Natural killer cell (primary cell): Measurements from ENCODE around the gene NFIA. TPM values are rescaled to one million over a fixed set of nuclear protein-coding genes. Genes with fewer than 3 reads are reported as not detected.

Experiments
- ATAC-seq, 3 donors: fragments of 150-1000 bp in 2 of 3; fragments of 200-7000 bp in 1 of 3; cut with Tn5 transposase; 1 replicate in 1 of 3; 2 replicates in 2 of 3; pipeline ENCODE4 v1.10.0; 2021; ENCODE audit warnings: mild to moderate bottlenecking in 2 of 3, moderate library complexity in 2 of 3
- DNase-seq, 2 donors: peaks; one replicate each; pipeline versions ENCODE4 v3.0.0 to v3.0.0-alpha.2; 2013 to 2021; ENCODE audit warnings: mixed read lengths in 1 of 2
- H3K27ac ChIP-seq: one replicate; pipeline ENCODE4 v1.5.1; 2013; ENCODE audit warnings: mild to moderate bottlenecking, low read length
- H3K27me3 ChIP-seq: one replicate; pipeline ENCODE4 v1.6.1; 2013; ENCODE audit warnings: low read length; ENCODE audit not compliant: control insufficient read depth, insufficient read depth
- H3K36me3 ChIP-seq: one replicate; pipeline ENCODE4 v1.6.1; 2013; ENCODE audit warnings: low read length; ENCODE audit not compliant: control insufficient read depth, insufficient read depth
- H3K4me1 ChIP-seq: one replicate; pipeline ENCODE4 v1.6.1; 2013; ENCODE audit warnings: low read length; ENCODE audit not compliant: control insufficient read depth, insufficient read depth
- H3K4me3 ChIP-seq: one replicate; pipeline ENCODE4 v1.5.1; 2013; ENCODE audit warnings: low read length
- H3K9me3 ChIP-seq: one replicate; pipeline ENCODE4 v1.6.1; 2013; ENCODE audit warnings: low read length; ENCODE audit not compliant: control insufficient read depth, insufficient read depth
- H3K27ac Mint-ChIP-seq, 2 donors: one replicate each; pipeline ENCODE4 v1.8.0; 2022; ENCODE audit warnings: mild to moderate bottlenecking in 2 of 2, mixed read lengths in 2 of 2, moderate library complexity in 1 of 2
- H3K27me3 Mint-ChIP-seq, 2 donors: one replicate each; pipeline ENCODE4 v1.8.0; 2022; ENCODE audit warnings: low read depth in 2 of 2, mixed read lengths in 2 of 2
- H3K36me3 Mint-ChIP-seq: one replicate; pipeline ENCODE4 v1.8.0; 2022; ENCODE audit warnings: mixed read lengths
- H3K4me1 Mint-ChIP-seq, 2 donors: one replicate each; pipeline ENCODE4 v1.8.0; 2022; ENCODE audit warnings: mixed read lengths in 2 of 2
- H3K4me3 Mint-ChIP-seq: one replicate; pipeline ENCODE4 v1.8.0; 2022; ENCODE audit warnings: mild to moderate bottlenecking, moderate library complexity, mixed read lengths
- H3K9me3 Mint-ChIP-seq, 2 donors: one replicate each; pipeline ENCODE4 v1.8.0; 2022; ENCODE audit warnings: mixed read lengths in 2 of 2
- CTCF ChIP-seq: fragments of 200-600 bp; IDR thresholded peaks from one replicate; pipeline ENCODE4 v1.8.0; 2022; ENCODE audit warnings: antibody characterized with exemption
- WGBS: methylation state at CpG from one replicate; pipeline ENCODE4 v1.1.7; 2013; ENCODE audit warnings: missing lambda C conversion rate; ENCODE audit not compliant: insufficient coverage; 5-methylcytosine and 5-hydroxymethylcytosine counted together
- intact Hi-C: fragments of 100-400 bp; cut with micrococcal nuclease; formaldehyde crosslinking; loops from one replicate; pipeline ENCODE4 v1.14.2; 2022
- total RNA-seq, 4 donors: library from RNA; stranded (reverse); fragments of 120-200 nt in 1 of 4; gene quantifications; one replicate each; pipeline versions ENCODE4 v1.2.3 to v1.2.4, GENCODE V29; 2013 to 2022

Gene NFIA
- total RNA-seq, 3 donors from 2014 or later (not counting 1 experiment from before 2014, with no cell fraction given), result 3.5 to 6.5 (median 3.6) TPM

GRCh38 chr1:61486783-61487536, 404.6 kb downstream of the NFIA start:
- H3K4me1 Mint-ChIP-seq, result no peaks in the 10 kb centered on the region

GRCh38 chr1:61487801-61488200, 405.4 kb downstream of the NFIA start:
- Mint-ChIP-seq H3K27me3 (peaks cover 0 to 7% of the 10 kb centered on the region in 2 donors), H3K36me3 (no peaks in the 10 kb centered on the region), H3K27ac (no peak overlapping the region), H3K9me3 (no peaks in the 10 kb centered on the region), H3K4me1 (no peaks in the 10 kb centered on the region), H3K4me3 (no peak overlapping the region)
- ATAC-seq (no peak), DNase-seq (no peak)
- TF ChIP-seq CTCF, result no peak
- intact Hi-C loops, result no loop called here
- no peaks in the 10 kb centered on the region for H3K9me3 ChIP-seq
- 61% methylated on average over 3 of the region's 6 CpGs for WGBS
- H3K27me3 ChIP-seq, result no peaks in the 10 kb centered on the region
- no peaks in the 10 kb centered on the region for H3K36me3 ChIP-seq
- no peak overlapping the region for H3K27ac ChIP-seq
- H3K4me3 ChIP-seq, result no peak overlapping the region
- H3K4me1 ChIP-seq, result no peaks in the 10 kb centered on the region

More at GRCh38 chr1:61486783-61487536, 404.6 kb downstream of the NFIA start:
- no peaks in the 10 kb centered on the region for H3K36me3 ChIP-seq
- Mint-ChIP-seq H3K9me3 (no peaks in the 10 kb centered on the region), H3K36me3 (no peaks in the 10 kb centered on the region), H3K4me3 (no peak overlapping the region), H3K27me3 (peaks cover 2 to 7% of the 10 kb centered on the region in 2 donors), H3K27ac (no peak overlapping the region)
- ATAC-seq (no peak), DNase-seq (no peak)
- no peaks in the 10 kb centered on the region for H3K9me3 ChIP-seq
- no peaks in the 10 kb centered on the region for H3K4me1 ChIP-seq
- no peak overlapping the region for H3K27ac ChIP-seq
- H3K27me3 ChIP-seq, result no peaks in the 10 kb centered on the region
- no peak for TF ChIP-seq CTCF
- intact Hi-C loops, result no loop called here
- WGBS, result 78% methylated on average over 3 of the region's 4 CpGs
- H3K4me3 ChIP-seq, result no peak overlapping the region

- intact Hi-C loops, result no loop called here
- H3K27me3 ChIP-seq, result no peaks in the 10 kb centered on the region
- no peaks in the 10 kb centered on the region for H3K36me3 ChIP-seq
- H3K9me3 ChIP-seq, result no peaks in the 10 kb centered on the region
- no peaks in the 10 kb centered on the region for H3K36me3 Mint-ChIP-seq
- no peak overlapping the region for H3K4me3 ChIP-seq
- DNase-seq, result no peak
- no peak overlapping the region for H3K27ac ChIP-seq
- no peak overlapping the region for H3K27ac Mint-ChIP-seq
- no peaks in the 10 kb centered on the region for H3K9me3 Mint-ChIP-seq
- H3K27me3 Mint-ChIP-seq, result no peaks in the 10 kb centered on the region
- no peak for ATAC-seq
- H3K4me1 Mint-ChIP-seq, result no peaks in the 10 kb centered on the region
- no peaks in the 10 kb centered on the region for H3K4me1 ChIP-seq
- whole genome bisulfite sequencing, result 95% methylated on average over 4 of the region's 4 CpGs
- no peak for TF ChIP-seq CTCF
- H3K4me3 Mint-ChIP-seq, result no peak overlapping the region
Measured at GRCh38 chr1:61490924-61491323, 408.6 kb downstream of the NFIA start.

GRCh38 chr1:61491497-61491896, 409.1 kb downstream of the NFIA start:
- no peaks in the 10 kb centered on the region for H3K9me3 Mint-ChIP-seq
- Histone ChIP-seq H3K4me1 (no peaks in the 10 kb centered on the region), H3K36me3 (no peaks in the 10 kb centered on the region), H3K9me3 (no peaks in the 10 kb centered on the region), H3K4me3 (no peak overlapping the region), H3K27ac (no peak overlapping the region), H3K27me3 (no peaks in the 10 kb centered on the region)
- no peaks in the 10 kb centered on the region for H3K27me3 Mint-ChIP-seq
- ATAC-seq (no peak), DNase-seq (no peak)
- no peak for TF ChIP-seq CTCF
- no peaks in the 10 kb centered on the region for H3K36me3 Mint-ChIP-seq
- 89% methylated on average over 4 of the region's 4 CpGs for WGBS
- H3K4me3 Mint-ChIP-seq, result no peak overlapping the region
- intact Hi-C loops, result no loop called here
- no peak overlapping the region for H3K27ac Mint-ChIP-seq
- H3K4me1 Mint-ChIP-seq, result no peaks in the 10 kb centered on the region
